HepG2 (cell line): ENCODE data around the gene AKR7A3. TPM values are rescaled to one million over a fixed set of nuclear protein-coding genes. Genes with fewer than 3 reads are reported as not detected.
A peak's percentile ranks its signal among the peaks of the same experiment; 100 is the strongest.

Experiments used
- DZIP1 ChIP-seq: sonication (generic); formaldehyde crosslinking; IDR thresholded peaks from 2 replicates; pipeline ENCODE4 v1.5.0; 2020; ENCODE audit warnings: mild to moderate bottlenecking, missing genetic modification reagents
- HMGXB3 ChIP-seq: sonication (generic); formaldehyde crosslinking; IDR thresholded peaks from 2 replicates; pipeline ENCODE4 v1.4.0; 2020; ENCODE audit warnings: missing genetic modification reagents, borderline replicate concordance
- NFAT5 ChIP-seq: sonication (generic); formaldehyde crosslinking; IDR thresholded peaks from 2 replicates; pipeline ENCODE4 v1.4.0; 2020; ENCODE audit warnings: missing genetic modification reagents
- RAD51 ChIP-seq: fragments of 450-650 bp; IDR thresholded peaks from 2 replicates; pipeline ENCODE4 v1.6.1; 2016; ENCODE audit warnings: borderline replicate concordance
- SNAPC2 ChIP-seq: sonication (generic); formaldehyde crosslinking; IDR thresholded peaks from 2 replicates; pipeline ENCODE4 v1.8.1; 2022; ENCODE audit warnings: mild to moderate bottlenecking, missing genetic modification reagents
- polyA plus RNA-seq, 8 experiments: library from polyadenylated mRNA; depleted of rRNA in 3 of 8; stranded (reverse) in 7 of 8; unstranded in 1 of 8; fragments of >200 nt; fragmentation: Illumina TruSeq in 4 of 8; extraction: Trizol in 4 of 8; gene quantifications; 2 replicates each; pipeline versions ENCODE4 v1.2.1 to v1.2.3, GENCODE V29; 2011 to 2016; ENCODE audit warnings: low read depth in 4 of 8, missing spikeins in 1 of 8, mixed read lengths in 1 of 8; ENCODE audit not compliant: insufficient read depth in 1 of 8
- total RNA-seq, 5 experiments: library from RNA; depleted of rRNA; stranded (reverse); fragments of >200 nt; fragmentation: Illumina TruSeq; extraction: Trizol; gene quantifications; 2 replicates each; pipeline ENCODE4 v1.2.3, GENCODE V29; 2016; ENCODE audit warnings: low read depth in 1 of 5
- TF ChIP-seq, protein P1 (sequence below): sonication (generic); formaldehyde crosslinking; IDR thresholded peaks from 2 replicates; pipeline ENCODE4 v1.4.0; 2020; ENCODE audit warnings: missing genetic modification reagents
- TF ChIP-seq, protein P2 (sequence below): sonication (generic); formaldehyde crosslinking; IDR thresholded peaks from 2 replicates; pipeline ENCODE4 v1.4.0; 2020; ENCODE audit warnings: missing genetic modification reagents, mild to moderate bottlenecking, borderline replicate concordance

Gene AKR7A3
- total and polyA plus RNA-seq, 2 of the 13 experiments (the other 11 are each of a cell fraction or from before 2014, with no cell fraction given), result 0.58 to 1.00 TPM

GRCh38 chr1:19338323-19338762 is 49.8 kb upstream of the AKR7A3 start (continued):
- TF ChIP-seq NFAT5 (CRISPR knock-in tag) (no peak), RAD51 (no peak), SNAPC2 (CRISPR knock-in tag) (0 out of 2 replicates have a peak, but pooled peaks have one; percentile 32), HMGXB3 (CRISPR knock-in tag) (peak; percentile 39; the same call in 1 of the 2 replicates), DZIP1 (CRISPR knock-in tag) (no peak)
- TF ChIP-seq, protein P1, sequence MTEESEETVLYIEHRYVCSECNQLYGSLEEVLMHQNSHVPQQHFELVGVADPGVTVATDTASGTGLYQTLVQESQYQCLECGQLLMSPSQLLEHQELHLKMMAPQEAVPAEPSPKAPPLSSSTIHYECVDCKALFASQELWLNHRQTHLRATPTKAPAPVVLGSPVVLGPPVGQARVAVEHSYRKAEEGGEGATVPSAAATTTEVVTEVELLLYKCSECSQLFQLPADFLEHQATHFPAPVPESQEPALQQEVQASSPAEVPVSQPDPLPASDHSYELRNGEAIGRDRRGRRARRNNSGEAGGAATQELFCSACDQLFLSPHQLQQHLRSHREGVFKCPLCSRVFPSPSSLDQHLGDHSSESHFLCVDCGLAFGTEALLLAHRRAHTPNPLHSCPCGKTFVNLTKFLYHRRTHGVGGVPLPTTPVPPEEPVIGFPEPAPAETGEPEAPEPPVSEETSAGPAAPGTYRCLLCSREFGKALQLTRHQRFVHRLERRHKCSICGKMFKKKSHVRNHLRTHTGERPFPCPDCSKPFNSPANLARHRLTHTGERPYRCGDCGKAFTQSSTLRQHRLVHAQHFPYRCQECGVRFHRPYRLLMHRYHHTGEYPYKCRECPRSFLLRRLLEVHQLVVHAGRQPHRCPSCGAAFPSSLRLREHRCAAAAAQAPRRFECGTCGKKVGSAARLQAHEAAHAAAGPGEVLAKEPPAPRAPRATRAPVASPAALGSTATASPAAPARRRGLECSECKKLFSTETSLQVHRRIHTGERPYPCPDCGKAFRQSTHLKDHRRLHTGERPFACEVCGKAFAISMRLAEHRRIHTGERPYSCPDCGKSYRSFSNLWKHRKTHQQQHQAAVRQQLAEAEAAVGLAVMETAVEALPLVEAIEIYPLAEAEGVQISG, result peak; percentile 68; the same call in 1 of the 2 replicates
- TF ChIP-seq, protein P2, sequence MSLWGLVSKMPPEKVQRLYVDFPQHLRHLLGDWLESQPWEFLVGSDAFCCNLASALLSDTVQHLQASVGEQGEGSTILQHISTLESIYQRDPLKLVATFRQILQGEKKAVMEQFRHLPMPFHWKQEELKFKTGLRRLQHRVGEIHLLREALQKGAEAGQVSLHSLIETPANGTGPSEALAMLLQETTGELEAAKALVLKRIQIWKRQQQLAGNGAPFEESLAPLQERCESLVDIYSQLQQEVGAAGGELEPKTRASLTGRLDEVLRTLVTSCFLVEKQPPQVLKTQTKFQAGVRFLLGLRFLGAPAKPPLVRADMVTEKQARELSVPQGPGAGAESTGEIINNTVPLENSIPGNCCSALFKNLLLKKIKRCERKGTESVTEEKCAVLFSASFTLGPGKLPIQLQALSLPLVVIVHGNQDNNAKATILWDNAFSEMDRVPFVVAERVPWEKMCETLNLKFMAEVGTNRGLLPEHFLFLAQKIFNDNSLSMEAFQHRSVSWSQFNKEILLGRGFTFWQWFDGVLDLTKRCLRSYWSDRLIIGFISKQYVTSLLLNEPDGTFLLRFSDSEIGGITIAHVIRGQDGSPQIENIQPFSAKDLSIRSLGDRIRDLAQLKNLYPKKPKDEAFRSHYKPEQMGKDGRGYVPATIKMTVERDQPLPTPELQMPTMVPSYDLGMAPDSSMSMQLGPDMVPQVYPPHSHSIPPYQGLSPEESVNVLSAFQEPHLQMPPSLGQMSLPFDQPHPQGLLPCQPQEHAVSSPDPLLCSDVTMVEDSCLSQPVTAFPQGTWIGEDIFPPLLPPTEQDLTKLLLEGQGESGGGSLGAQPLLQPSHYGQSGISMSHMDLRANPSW (CRISPR knock-in tag), result 0 out of 2 replicates have a peak, but pooled peaks have one; percentile 37
